HG02970 (cell line): ENCODE results near the gene IGSF5.
"Not testable (repeated sequence)": the region's sequence is repeated elsewhere in the genome, so short reads cannot be mapped to it uniquely, and the experiment has no call there.

ENCODE experiments used
- ATAC-seq: cut with Tn5 transposase; IDR thresholded peaks from one replicate; pipeline ENCODE4 v1.9.1; 2021; ENCODE audit warnings: mild to moderate bottlenecking, moderate library complexity, moderate number of reproducible peaks; ENCODE audit not compliant: unreplicated experiment, low FRiP score

IGSF5 gene

GRCh38 chr21:39744883-39745282, at the start of gene IGSF5:
Gene IGSF5, plus strand, starts transcription at chr21:39745183. Its CDS starts 327 bp downstream, at chr21:39745510.
- ATAC-seq = not testable (repeated sequence)

GRCh38 chr21:39696196-39696595, 48.8 kb upstream of the IGSF5 start:
- ATAC-seq = no peak

GRCh38 chr21:39696618-39697017, 48.4 kb upstream of the IGSF5 start:
- ATAC-seq = no peak

- no peak for ATAC-seq
These were observed 44.7 kb upstream of the IGSF5 start for GRCh38 chr21:39700318-39700717.

GRCh38 chr21:39703578-39703977, 41.4 kb upstream of the IGSF5 start:
- ATAC-seq = no peak

GRCh38 chr21:39705849-39706248, 39.1 kb upstream of the IGSF5 start:
- no peak for ATAC-seq

GRCh38 chr21:39707316-39707715, 37.7 kb upstream of the IGSF5 start:
- ATAC-seq = no peak

- no peak for ATAC-seq
These were observed 34.1 kb upstream of the IGSF5 start for GRCh38 chr21:39710866-39711265.

- ATAC-seq = no peak
These were observed 32.7 kb upstream of the IGSF5 start for GRCh38 chr21:39712273-39712672.

GRCh38 chr21:39712976-39713375, 32.0 kb upstream of the IGSF5 start:
- no peak for ATAC-seq

- ATAC-seq = no peak
These were observed 31.1 kb upstream of the IGSF5 start for GRCh38 chr21:39713905-39714304.

GRCh38 chr21:39714331-39714730, 30.7 kb upstream of the IGSF5 start:
- ATAC-seq = no peak

- ATAC-seq = no peak
These were observed 29.1 kb upstream of the IGSF5 start for GRCh38 chr21:39715804-39716397.

- ATAC-seq = no peak
These were observed 24.7 kb upstream of the IGSF5 start for GRCh38 chr21:39720126-39720778.

GRCh38 chr21:39721885-39722284, 23.1 kb upstream of the IGSF5 start:
- no peak for ATAC-seq

GRCh38 chr21:39724944-39725343, 20.0 kb upstream of the IGSF5 start:
- no peak for ATAC-seq

GRCh38 chr21:39726133-39726532, 18.9 kb upstream of the IGSF5 start:
- no peak for ATAC-seq

GRCh38 chr21:39727401-39728120, 17.4 kb upstream of the IGSF5 start:
- ATAC-seq = no peak

- no peak for ATAC-seq
These were observed 16.6 kb upstream of the IGSF5 start for GRCh38 chr21:39728341-39728740.

- ATAC-seq = no peak
These were observed 14.4 kb upstream of the IGSF5 start for GRCh38 chr21:39730418-39731157.

- no peak for ATAC-seq
These were observed 8.3 kb upstream of the IGSF5 start for GRCh38 chr21:39736716-39737115.
